T47D (cell line): ENCODE measurements around the gene PTH2.
A peak's percentile ranks its signal among the peaks of the same experiment; 100 is the strongest.

Experiments
- DNase-seq, 2 experiments: peaks; one replicate each; pipeline versions ENCODE4 v3.0.0 to v3.0.0-alpha.2; 2011 to 2012; ENCODE audit warnings: low read depth in 1 of 2, low spot score in 1 of 2
- JUND ChIP-seq: IDR thresholded peaks from 2 replicates; pipeline ENCODE4 v1.6.1; 2012; ENCODE audit warnings: low read depth
- in situ Hi-C: cut with HindIII; loops from 2 replicates; pipeline ENCODE4 v1.10.0; 2016; ENCODE audit warnings: low sequenced_read_pairs, low pct_unique_long_range_greater_than_20kb

The PTH2 gene

GRCh38 chr19:49433240-49433901, 10.1 kb upstream of the PTH2 start:
- in situ Hi-C loops: no loop called here
- no peak for TF ChIP-seq JUND

GRCh38 chr19:49432141-49433073, 9.2 kb upstream of the PTH2 start:
- DNase-seq: no peak
- TF ChIP-seq JUND: no peak
- in situ Hi-C loops: no loop called here

More at GRCh38 chr19:49433240-49433901, 10.1 kb upstream of the PTH2 start:
- DNase-seq: no peak

GRCh38 chr19:49431330-49431749, 8.1 kb upstream of the PTH2 start:
- no peak for TF ChIP-seq JUND
- in situ Hi-C loops: no loop called here
- no peak for DNase-seq

- peak in 1 of 2 experiments; percentile 44 for DNase-seq
- in situ Hi-C loops: no loop called here
- no peak for TF ChIP-seq JUND
Observed at GRCh38 chr19:49430678-49431329, 7.6 kb upstream of the PTH2 start.

GRCh38 chr19:49430172-49430677, 7.0 kb upstream of the PTH2 start:
- in situ Hi-C loops: no loop called here
- no peak for TF ChIP-seq JUND

GRCh38 chr19:49428547-49429451, 5.6 kb upstream of the PTH2 start:
- in situ Hi-C loops: no loop called here
- no peak for DNase-seq
- no peak for TF ChIP-seq JUND

More at GRCh38 chr19:49430172-49430677, 7.0 kb upstream of the PTH2 start:
- DNase-seq: no peak

- no peak for TF ChIP-seq JUND
- in situ Hi-C loops: no loop called here
- no peak for DNase-seq
Observed at GRCh38 chr19:49427855-49428546, 4.8 kb upstream of the PTH2 start.

GRCh38 chr19:49427339-49427738, 4.1 kb upstream of the PTH2 start:
- TF ChIP-seq JUND: no peak
- no peak for DNase-seq
- in situ Hi-C loops: no loop called here

GRCh38 chr19:49425922-49426592, 2.8 kb upstream of the PTH2 start:
- no peak for TF ChIP-seq JUND
- in situ Hi-C loops: no loop called here
- DNase-seq: peak in 1 of 2 experiments; percentile 59

GRCh38 chr19:49425178-49425577, 1.9 kb upstream of the PTH2 start, which contains the start of gene GFY:
TSS of gene GFY (plus strand) at chr19:49425388. CDS start at chr19:49426431, 1,043 bp downstream.
- no peak for TF ChIP-seq JUND
- DNase-seq: no peak
- in situ Hi-C loops: no loop called here

GRCh38 chr19:49423985-49424303, 703 bp upstream of the PTH2 start:
- in situ Hi-C loops: no loop called here
- TF ChIP-seq JUND: no peak
- DNase-seq: no peak
